ENCODE results near the gene P2RY2.
"Not testable (repeated sequence)": the region's sequence is repeated elsewhere in the genome, so short reads cannot be mapped to it uniquely, and the experiment has no call there.

The P2RY2 gene

GRCh38 chr11:73228268-73229134 lies 10.4 kb downstream of the P2RY2 start:
- no peak for DNase-seq (ENCODE audit: low read depth in 3 of 3)

- no peak for DNase-seq (ENCODE audit: low read depth in 3 of 3)
These were observed 11.3 kb downstream of the P2RY2 start for GRCh38 chr11:73229321-73229895.

GRCh38 chr11:73229896-73230875 lies 12.1 kb downstream of the P2RY2 start:
- no peak for DNase-seq (ENCODE audit: low read depth in 3 of 3)

DNA sequence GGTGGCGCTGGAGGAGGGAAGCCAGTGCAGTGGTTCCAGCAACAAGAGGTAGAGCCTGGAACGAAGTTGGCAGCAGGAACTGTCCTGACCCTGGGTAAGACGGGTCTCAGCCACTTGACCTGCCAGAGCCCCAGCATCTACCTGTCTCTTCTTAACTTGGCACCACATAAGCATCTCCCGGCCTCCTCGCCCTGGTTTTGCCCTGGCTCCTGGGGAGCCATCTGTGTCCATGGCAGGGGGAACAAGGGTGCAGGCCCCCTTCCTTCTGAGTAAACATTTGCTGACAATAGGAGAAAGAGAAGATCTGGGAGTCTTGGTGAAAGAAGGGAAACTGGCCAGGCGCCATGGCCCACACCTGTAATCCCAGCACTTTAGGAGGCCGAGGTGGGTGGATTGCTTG lies 12.8 kb downstream of the P2RY2 start:
- no peak for DNase-seq (ENCODE audit: low read depth in 3 of 3)

- not testable (repeated sequence) for DNase-seq (ENCODE audit: low read depth in 3 of 3)
These were observed 14.4 kb downstream of the P2RY2 start for GRCh38 chr11:73232487-73232886.

GRCh38 chr11:73233211-73233610 lies 15.1 kb downstream of the P2RY2 start:
- DNase-seq (ENCODE audit: low read depth in 3 of 3) = no peak

DNA sequence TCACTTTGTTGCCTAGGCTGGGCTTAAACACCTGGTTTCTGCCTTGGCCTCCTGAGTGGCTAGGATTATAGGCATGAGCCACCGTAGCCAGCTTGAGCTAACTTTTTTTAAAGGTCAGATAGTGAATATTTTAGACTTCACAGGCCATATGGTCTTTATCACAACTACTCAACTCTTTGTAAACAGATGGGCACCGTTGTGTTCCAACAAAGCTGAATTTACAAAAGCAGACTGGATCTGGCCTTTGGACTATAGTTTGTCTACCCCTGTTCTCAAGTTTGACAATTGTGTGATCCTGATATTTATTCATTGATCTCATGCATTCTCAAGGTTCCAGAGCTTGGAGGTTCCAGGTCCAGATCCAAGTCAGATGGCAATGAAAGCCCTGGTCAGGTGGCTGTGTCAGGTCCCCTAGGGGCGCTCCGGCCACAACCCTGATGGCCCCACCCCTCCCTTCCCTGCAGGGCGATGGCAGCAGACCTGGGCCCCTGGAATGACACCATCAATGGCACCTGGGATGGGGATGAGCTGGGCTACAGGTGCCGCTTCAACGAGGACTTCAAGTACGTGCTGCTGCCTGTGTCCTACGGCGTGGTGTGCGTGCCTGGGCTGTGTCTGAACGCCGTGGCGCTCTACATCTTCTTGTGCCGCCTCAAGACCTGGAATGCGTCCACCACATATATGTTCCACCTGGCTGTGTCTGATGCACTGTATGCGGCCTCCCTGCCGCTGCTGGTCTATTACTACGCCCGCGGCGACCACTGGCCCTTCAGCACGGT lies 15.8 kb downstream of the P2RY2 start:
- DNase-seq (ENCODE audit: low read depth in 3 of 3) = no peak

GRCh38 chr11:73234471-73235181 lies 16.5 kb downstream of the P2RY2 start:
- no peak for DNase-seq (ENCODE audit: low read depth in 3 of 3)

DNA sequence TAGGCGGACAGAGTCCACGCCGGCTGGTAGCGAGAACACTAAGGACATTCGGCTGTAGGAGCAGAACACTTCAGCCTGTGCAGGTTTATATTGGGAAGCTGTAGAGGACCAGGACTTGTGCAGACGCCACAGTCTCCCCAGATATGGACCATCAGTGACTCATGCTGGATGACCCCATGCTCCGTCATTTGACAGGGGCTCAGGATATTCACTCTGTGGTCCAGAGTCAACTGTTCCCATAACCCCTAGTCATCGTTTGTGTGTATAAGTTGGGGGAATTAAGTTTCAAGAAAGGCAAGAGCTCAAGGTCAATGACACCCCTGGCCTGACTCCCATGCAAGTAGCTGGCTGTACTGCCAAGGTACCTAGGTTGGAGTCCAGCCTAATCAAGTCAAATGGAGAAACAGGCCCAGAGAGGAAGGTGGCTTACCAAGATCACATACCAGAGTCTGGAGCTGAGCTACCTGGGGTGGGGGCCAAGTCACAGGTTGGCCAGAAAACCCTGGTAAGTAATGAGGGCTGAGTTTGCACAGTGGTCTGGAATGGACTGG lies 17.2 kb downstream of the P2RY2 start:
- no peak for DNase-seq (ENCODE audit: low read depth in 3 of 3)

DNA sequence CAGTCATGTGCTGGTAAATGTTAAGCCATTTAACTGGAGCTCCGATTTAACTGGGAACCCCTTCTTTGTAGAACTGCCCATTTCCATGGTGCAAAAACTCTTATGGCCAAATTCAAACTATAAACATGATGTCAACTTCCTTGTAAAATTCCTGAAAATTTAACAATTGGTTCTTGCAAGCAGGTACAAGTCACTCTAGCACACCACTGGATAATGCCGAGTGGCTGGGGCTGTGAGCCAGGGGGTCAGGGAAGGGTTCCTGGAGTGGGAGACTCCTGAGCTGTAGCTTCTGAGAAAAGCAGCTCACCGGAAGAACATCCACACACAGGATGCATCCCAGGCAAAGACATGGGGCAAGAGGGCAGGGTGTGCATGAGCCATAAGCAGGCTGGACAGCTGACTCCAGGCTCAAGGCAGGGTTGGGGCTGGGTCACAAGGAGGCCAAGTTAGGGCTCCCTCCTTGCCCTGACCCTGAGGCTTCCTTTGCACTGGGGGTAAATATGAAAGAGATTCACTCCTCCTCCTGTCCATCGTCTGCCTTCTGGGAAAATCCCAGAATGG lies 18.2 kb downstream of the P2RY2 start:
- no peak for DNase-seq (ENCODE audit: low read depth in 3 of 3)

GRCh38 chr11:73236854-73237253 lies 18.8 kb downstream of the P2RY2 start:
- DNase-seq (ENCODE audit: low read depth in 3 of 3) = no peak

- DNase-seq (ENCODE audit: low read depth in 3 of 3) = no peak
These were observed 19.6 kb downstream of the P2RY2 start for GRCh38 chr11:73237471-73238290.

DNA sequence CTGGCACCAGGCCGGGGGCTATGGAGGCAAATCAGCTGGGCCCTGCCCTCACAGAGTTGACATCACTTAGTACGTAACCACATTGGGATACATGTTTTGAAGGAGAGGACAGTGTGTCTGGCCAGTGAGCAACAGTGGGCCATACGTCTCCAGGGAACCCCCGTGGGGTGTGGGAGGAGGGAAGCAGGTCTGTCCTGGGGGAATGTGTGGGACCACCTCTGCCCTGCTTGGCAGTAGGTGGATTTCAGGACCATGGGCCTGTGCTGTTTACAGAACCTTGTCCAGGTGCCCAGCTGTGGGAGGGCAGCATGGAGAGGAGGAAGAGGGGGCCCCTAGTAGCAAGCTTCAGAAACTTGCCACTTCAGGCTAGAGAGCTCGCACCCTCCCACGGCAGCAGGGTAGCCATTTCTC lies 21.0 kb downstream of the P2RY2 start:
- DNase-seq (ENCODE audit: low read depth in 3 of 3) = no peak

DNA sequence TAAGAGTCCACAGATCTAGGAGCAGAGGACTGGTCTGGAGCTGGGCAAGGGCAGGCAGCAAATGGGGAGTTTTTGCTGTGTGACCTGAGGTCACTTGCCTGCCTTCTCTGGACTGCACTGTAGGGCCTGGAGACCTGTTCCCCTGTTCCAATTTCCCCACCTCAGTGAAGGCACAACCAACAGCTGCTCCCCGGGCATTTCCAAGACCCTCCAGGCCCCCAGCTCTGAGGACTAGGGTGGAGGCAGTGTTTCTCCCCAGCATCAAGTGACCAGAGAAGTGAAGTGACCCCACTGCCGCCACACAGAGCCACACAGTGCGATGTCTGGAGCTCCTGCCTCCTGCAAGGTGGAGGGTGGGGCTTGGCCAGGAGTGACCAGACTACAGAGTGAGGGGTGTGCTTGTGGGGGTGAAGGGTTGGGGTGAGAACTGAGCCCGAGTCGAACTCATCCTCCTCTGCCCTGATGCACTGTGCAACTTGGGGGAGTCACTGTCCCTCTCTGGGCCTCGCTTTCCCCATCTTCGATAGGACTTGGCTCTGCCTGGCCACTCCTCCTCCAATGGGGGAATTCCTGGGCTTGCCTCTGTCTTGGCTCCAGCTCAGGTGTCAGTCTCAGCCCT lies 21.6 kb downstream of the P2RY2 start:
- DNase-seq (ENCODE audit: low read depth in 3 of 3) = no peak

DNA sequence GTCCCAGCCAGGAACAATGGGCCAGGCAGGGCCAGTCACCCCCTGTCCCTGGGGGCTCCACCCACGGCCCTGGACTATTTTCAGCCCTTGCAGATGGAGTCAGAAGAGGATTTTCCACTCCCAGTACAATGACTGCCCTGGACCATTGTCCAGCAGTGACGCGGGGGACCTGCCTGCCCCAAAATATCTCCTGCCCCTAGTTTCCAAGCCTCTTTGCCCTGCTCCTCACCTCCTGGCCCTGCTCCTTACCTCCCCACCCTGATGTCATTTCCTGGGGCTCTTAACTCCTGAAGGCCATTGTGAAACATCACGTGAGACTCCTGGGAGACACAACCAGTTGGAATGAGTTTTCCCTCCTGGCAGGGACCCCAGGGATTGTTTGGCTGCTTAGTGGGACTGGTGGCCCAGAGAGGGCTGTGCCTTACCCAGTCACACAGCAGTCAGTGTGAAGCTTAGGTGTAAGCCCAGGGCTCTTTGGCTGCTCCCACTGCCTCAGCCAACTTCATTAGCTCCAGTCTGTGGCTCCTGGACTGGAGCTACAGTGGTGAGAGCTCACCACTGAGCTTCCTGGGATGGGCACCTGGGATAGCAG lies 22.2 kb downstream of the P2RY2 start:
- no peak for DNase-seq (ENCODE audit: low read depth in 3 of 3)

DNA sequence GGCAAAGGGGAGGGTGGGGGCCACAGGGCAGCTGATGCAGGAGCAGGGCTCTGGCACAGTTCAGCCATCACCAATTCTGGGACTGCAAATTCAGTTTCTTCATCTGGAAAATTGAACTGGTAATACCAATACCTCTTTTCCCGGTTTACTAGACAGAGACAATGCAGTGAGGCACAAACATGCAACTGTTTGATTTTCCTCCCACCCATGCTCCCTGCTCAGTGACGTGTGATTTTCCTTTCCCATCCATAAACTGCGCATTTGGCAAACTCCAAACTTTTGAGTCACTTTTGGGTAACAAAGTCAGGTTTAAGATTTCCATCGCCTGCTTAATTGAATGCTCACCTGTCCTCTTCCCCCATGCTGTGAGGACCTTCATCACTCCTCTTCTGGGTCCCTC lies 23.2 kb downstream of the P2RY2 start:
- no peak for DNase-seq (ENCODE audit: low read depth in 3 of 3)

DNA sequence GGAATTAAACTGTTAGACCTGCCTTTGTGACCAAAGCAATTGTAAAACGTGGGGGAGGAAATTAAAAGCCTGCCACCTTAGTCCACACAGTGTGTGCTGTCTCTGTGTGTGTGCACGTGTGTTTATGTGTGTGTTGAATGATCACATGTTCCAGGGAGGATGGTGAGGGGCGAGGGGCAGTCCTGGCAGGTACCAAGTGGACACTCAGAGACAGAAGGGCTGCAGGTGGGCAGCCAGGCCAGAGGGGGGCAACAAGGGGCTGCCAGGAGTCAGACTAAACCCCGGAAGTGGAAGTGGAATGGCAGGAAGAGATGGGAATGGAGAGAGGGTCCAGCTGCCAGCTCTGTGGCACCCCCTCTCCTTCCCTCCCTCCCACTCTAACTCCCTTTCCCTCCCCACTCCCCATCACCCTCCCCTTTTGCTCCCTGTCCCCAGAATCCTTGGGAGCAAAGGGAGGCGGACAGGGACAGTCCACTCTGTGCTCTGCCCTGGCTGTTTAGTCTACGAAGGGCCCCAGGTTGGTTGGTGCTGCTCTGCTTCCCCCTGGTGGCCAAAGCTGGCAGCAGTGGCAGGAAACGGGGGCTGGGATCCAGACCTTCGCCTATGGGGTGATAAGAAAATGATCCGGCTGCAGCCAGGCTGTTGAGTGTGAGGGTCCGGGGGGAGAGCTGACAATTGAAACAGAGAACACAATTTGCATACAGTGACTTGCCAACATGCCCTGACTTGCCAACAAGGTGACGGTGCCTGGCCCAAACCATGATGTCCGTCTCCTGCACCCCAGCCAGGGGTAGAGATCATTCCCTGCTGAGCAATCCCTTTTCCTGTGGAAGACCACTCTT lies 24.4 kb downstream of the P2RY2 start:
- DNase-seq (ENCODE audit: low read depth in 3 of 3) = peak; percentile 26 to 47 (median 40)
